ENCODE results near the gene RNF151.

GRCh38 chr16:1993731-1994131 lies 27.1 kb downstream of the RNF151 start:
- TF ChIP-seq REPIN1 (CRISPR knock-in tag; IDR thresholded peaks at IDR 0.05; ENCODE audit: borderline replicate concordance, low read depth) (no peak), ZNF737 (CRISPR knock-in tag; IDR thresholded peaks at IDR 0.05; ENCODE audit: borderline replicate concordance) (no peak), NR2C2 (CRISPR knock-in tag; IDR thresholded peaks at IDR 0.05; ENCODE audit: borderline replicate concordance) (no peak), POLR2A (IDR thresholded peaks at IDR 0.05; ENCODE audit: insufficient read depth in 1 of 2, low read depth in 2 of 2, low read length in 2 of 2) (0 out of 4 replicates have a peak, but pooled peaks of 1 of the 2 experiments have one; percentile 29), ZBTB3 (CRISPR knock-in tag; IDR thresholded peaks at IDR 0.05; ENCODE audit: borderline replicate concordance, low read depth) (no peak), SMC3 (IDR thresholded peaks at IDR 0.05; ENCODE audit: low read length) (no peak), TCF12 (IDR thresholded peaks at IDR 0.05) (no peak), TCF12 (CRISPR knock-in tag; IDR thresholded peaks at IDR 0.05) (no peak), NFYB (CRISPR knock-in tag; IDR thresholded peaks at IDR 0.05) (no peak), EP300 (IDR thresholded peaks at IDR 0.05; ENCODE audit: low read depth in 2 of 2, low read length in 2 of 2) (no peak), EP300 (CRISPR knock-in tag; IDR thresholded peaks at IDR 0.05; ENCODE audit: borderline replicate concordance) (no peak), ZFP1 (CRISPR knock-in tag; IDR thresholded peaks at IDR 0.05) (no peak)

All from HepG2 (cell line).